Right atrium auricular region (tissue), 2 donors: ENCODE measurements around the gene MYBPC2. TPM values are rescaled to one million over a fixed set of nuclear protein-coding genes. Genes with fewer than 3 reads are reported as not detected.

Source experiments
- DNase-seq: peaks from one replicate; pipeline ENCODE4 v3.0.0-alpha.2; 2019; ENCODE audit warnings: low spot score
- H3K27ac ChIP-seq, 2 donors: fragments of 200-600 bp; sonication (generic); 1 replicate in 1 of 2; 2 replicates in 1 of 2; pipeline ENCODE4 v1.5.1; 2016 to 2019
- H3K27me3 ChIP-seq, 2 donors: fragments of 200-600 bp; sonication (generic); one replicate each; pipeline versions ENCODE4 v1.5.1 to v1.6.0; 2017 to 2019
- H3K36me3 ChIP-seq: fragments of 200-600 bp; sonication (generic); one replicate; pipeline ENCODE4 v1.5.1; 2016
- H3K4me1 ChIP-seq, 2 donors: fragments of 200-600 bp; sonication (generic); one replicate each; pipeline versions ENCODE4 v1.5.1 to v1.6.0; 2017 to 2019
- H3K4me3 ChIP-seq, 2 donors: fragments of 200-600 bp; sonication (generic); 1 replicate in 1 of 2; 2 replicates in 1 of 2; pipeline ENCODE4 v1.5.1; 2017 to 2019; ENCODE audit warnings: mild to moderate bottlenecking in 1 of 2, moderate library complexity in 1 of 2
- H3K9me3 ChIP-seq, 2 donors: fragments of 200-600 bp; sonication (generic); one replicate each; pipeline ENCODE4 v1.5.1; 2019
- CTCF ChIP-seq, 2 donors: fragments of 200-600 bp; sonication (generic); IDR thresholded peaks; one replicate each; pipeline ENCODE4 v1.5.1; 2019; ENCODE audit warnings: antibody characterized with exemption in 2 of 2
- total RNA-seq, 2 donors: library from RNA; depleted of rRNA; stranded (reverse); fragments of >200 nt; gene quantifications; one replicate each; pipeline ENCODE4 v1.1.0, GENCODE V29; 2016

Gene MYBPC2
- total RNA-seq, 2 donors from 2014 or later = not detected

DNA sequence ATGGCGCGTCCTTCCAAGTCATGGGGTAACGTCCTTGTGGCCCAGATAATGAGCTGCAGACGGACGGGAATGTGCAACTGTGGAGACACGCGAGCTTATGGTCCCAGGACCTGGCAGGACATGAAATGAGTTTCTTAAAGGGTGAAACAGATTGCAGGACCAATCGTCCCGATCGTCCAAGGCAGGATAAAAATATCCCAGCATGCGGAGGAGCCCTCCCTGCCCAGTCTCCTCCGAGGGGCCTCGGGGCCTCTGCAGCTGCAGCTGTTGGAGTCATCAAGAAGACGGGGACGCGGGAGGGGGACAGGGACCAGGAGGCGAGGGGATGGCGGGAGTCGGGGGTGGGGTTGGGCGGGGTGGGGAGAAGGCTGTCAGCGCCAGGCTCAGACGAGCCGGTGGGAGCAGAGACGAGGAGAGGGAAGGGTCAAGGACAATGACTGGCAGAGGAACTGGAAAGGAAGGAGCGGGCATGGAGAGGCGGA is 58.3 kb downstream of the MYBPC2 start:
- Histone ChIP-seq H3K27me3 (no peaks in the 10 kb centered on the region), H3K36me3 (peaks cover 6% of the 10 kb centered on the region), H3K9me3 (no peaks in the 10 kb centered on the region), H3K4me1 (peaks cover 0 to 18% of the 10 kb centered on the region in 2 donors), H3K4me3 (no peak overlapping the region), H3K27ac (peak overlapping the region in 1 of 2 donors; percentile 16)
- DNase-seq = no peak
- no peak for TF ChIP-seq CTCF (IDR thresholded peaks at IDR 0.05)

DNA sequence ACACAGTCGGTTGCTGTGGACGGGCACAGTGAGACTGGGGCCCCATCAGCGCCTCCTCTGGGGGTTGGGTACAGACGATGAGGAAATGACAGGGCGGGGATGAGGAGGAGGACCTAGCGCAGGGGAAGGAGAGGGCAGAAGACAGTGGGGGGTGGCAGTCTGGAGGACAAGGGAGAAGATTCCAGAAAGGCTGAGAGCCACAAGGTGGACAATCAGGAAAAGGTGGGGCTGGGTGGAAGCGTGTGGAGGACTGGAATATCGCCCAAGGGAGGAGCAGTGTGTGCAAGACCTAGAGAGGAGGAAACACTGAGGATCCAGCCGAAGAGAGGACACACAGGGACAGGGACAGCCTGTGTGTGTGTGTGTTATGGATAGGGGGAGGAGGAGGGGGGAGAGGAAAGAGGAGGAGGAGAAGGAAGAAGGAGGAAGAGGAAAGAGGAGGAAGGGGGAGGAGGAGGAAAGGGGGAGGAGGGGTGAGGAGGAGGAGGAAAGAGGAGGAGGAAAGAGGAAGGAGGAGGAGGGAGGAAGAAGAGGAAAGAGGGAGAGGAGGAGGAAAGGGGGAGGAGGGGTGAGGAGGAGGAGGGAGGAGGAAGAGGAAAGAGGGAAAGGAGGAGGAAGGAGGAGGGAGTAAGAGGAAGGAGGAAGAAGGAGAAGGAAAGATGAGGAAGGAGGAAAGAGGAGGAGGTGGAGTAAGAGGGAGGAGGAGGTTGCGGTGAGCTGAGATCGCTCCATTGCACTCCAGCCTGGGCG is 59.8 kb downstream of the MYBPC2 start:
- TF ChIP-seq CTCF (IDR thresholded peaks at IDR 0.05) = no peak
- no peaks in the 10 kb centered on the region for H3K27me3 ChIP-seq
- no peak for DNase-seq
- H3K36me3 ChIP-seq = no peaks in the 10 kb centered on the region
- no peak overlapping the region for H3K4me3 ChIP-seq
- no peaks in the 10 kb centered on the region for H3K9me3 ChIP-seq
- peak overlapping the region in 1 of 2 donors; percentile 16 for H3K27ac ChIP-seq
- peaks cover 0 to 18% of the 10 kb centered on the region in 2 donors for H3K4me1 ChIP-seq

DNA sequence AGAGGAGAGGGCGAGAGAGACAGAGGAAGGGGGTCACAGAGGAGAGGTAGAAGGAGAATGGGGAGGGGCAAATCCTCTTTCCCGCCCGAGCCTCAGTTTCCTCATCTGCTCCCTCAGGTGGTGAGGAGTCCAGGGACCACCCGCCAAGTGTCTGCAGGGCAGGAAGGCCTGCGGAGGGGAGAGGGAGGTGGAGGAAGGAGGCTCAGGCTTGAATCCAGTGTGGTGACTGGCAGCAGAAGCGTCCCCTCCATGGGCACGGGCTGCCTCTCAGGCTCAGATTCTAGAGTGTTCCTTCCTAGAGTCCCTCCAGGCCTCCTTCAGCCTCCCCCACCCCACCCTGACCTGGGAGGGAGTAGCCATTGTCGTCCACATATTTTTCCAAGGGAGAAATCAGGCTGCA is 60.5 kb downstream of the MYBPC2 start:
- Histone ChIP-seq H3K4me3 (no peak overlapping the region), H3K27me3 (no peaks in the 10 kb centered on the region), H3K27ac (no peak overlapping the region), H3K9me3 (no peaks in the 10 kb centered on the region), H3K4me1 (peaks cover 0 to 18% of the 10 kb centered on the region in 2 donors), H3K36me3 (no peaks in the 10 kb centered on the region)
- DNase-seq = no peak
- TF ChIP-seq CTCF (IDR thresholded peaks at IDR 0.05) = no peak

DNA sequence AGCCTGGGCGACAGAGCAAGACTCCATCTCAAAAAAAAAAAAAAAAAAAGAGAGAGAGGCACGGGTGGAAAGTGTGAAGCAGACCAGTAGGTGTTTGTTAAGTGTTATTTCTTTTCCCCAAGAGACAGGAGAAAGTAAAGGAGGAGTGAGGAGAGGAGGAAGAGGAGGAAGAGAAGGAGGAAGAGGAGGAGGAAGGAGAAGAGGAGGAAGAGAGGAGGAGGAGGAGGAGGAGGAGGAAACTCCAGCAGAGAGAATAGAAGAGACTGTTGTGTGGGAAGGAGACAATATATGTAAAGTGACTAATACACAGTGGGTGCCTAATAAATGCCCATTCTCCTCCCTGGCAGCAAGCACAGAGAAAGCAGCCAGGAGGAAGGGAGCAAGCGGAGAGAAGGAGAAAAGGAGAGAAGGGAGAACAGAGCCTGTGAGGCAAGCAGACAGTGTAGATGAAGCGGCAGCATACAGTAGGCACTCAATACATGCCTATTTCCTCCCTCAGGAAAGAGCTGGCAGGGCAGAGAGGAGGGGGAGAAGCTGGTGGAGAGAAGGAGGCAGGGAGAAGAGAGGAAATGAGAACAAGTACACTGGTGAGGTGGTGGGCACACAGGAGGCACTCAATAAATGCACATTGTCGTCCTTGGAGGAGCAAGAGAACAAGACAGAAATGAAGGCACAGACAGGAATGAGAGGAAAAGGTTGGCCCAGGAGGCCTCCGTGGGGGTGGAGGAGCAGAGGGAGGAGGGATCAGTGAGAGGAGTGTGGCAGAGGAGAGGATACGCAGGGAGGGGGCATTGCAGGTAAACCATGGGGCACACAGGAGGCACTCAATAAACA is 61.7 kb downstream of the MYBPC2 start:
- DNase-seq = no peak
- no peak for TF ChIP-seq CTCF (IDR thresholded peaks at IDR 0.05)
- no peaks in the 10 kb centered on the region for H3K36me3 ChIP-seq
- no peaks in the 10 kb centered on the region for H3K27me3 ChIP-seq
- H3K9me3 ChIP-seq = no peaks in the 10 kb centered on the region
- H3K27ac ChIP-seq = no peak overlapping the region
- H3K4me3 ChIP-seq = no peak overlapping the region
- H3K4me1 ChIP-seq = peaks cover 0 to 18% of the 10 kb centered on the region in 2 donors

GRCh38 chr19:50495020-50495531 is 62.4 kb downstream of the MYBPC2 start:
- Histone ChIP-seq H3K27ac (no peak overlapping the region), H3K4me3 (no peak overlapping the region), H3K36me3 (no peaks in the 10 kb centered on the region), H3K4me1 (peaks cover 0 to 18% of the 10 kb centered on the region in 2 donors), H3K9me3 (no peaks in the 10 kb centered on the region), H3K27me3 (no peaks in the 10 kb centered on the region)
- TF ChIP-seq CTCF (IDR thresholded peaks at IDR 0.05) = no peak
- DNase-seq = no peak
